Prostate gland (tissue), 2 donors: ENCODE data around the gene ALDH1L2.

Experiments used
- POLR2A ChIP-seq: fragments of 450-650 bp; IDR thresholded peaks from one replicate; pipeline ENCODE4 v1.6.1; 2016; ENCODE audit warnings: antibody characterized with exemption, mild to moderate bottlenecking
- POLR2AphosphoS5 ChIP-seq: sonication (generic); formaldehyde crosslinking; IDR thresholded peaks from one replicate; pipeline ENCODE4 v1.6.1; 2017; ENCODE audit warnings: antibody characterized with exemption
- TF ChIP-seq, protein P1 (sequence below), 4 experiments: fragments of 200-600 bp in 2 of 4; fragments of 450-650 bp in 2 of 4; sonication (generic) in 2 of 4; IDR thresholded peaks; 1 replicate in 3 of 4; 2 replicates in 1 of 4; pipeline ENCODE4 v1.5.1; 2016 to 2019; ENCODE audit warnings: antibody characterized with exemption in 4 of 4, mild to moderate bottlenecking in 2 of 4, moderate library complexity in 2 of 4

GRCh38 chr12:105020241-105020962 is 63.9 kb downstream of the ALDH1L2 start:
- TF ChIP-seq, protein P1, sequence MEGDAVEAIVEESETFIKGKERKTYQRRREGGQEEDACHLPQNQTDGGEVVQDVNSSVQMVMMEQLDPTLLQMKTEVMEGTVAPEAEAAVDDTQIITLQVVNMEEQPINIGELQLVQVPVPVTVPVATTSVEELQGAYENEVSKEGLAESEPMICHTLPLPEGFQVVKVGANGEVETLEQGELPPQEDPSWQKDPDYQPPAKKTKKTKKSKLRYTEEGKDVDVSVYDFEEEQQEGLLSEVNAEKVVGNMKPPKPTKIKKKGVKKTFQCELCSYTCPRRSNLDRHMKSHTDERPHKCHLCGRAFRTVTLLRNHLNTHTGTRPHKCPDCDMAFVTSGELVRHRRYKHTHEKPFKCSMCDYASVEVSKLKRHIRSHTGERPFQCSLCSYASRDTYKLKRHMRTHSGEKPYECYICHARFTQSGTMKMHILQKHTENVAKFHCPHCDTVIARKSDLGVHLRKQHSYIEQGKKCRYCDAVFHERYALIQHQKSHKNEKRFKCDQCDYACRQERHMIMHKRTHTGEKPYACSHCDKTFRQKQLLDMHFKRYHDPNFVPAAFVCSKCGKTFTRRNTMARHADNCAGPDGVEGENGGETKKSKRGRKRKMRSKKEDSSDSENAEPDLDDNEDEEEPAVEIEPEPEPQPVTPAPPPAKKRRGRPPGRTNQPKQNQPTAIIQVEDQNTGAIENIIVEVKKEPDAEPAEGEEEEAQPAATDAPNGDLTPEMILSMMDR (IDR thresholded peaks at IDR 0.05) = no peak
- TF ChIP-seq POLR2A (no peak), POLR2AphosphoS5 (no peak)
